Suppressor macrophage treated with lipopolysaccharide for 4 hours (primary cell): ENCODE data around the gene MBLAC1.

Experiments used
- DNase-seq: peaks from one replicate; pipeline ENCODE4 v3.0.0-alpha.2; 2020

MBLAC1 gene, protein sequence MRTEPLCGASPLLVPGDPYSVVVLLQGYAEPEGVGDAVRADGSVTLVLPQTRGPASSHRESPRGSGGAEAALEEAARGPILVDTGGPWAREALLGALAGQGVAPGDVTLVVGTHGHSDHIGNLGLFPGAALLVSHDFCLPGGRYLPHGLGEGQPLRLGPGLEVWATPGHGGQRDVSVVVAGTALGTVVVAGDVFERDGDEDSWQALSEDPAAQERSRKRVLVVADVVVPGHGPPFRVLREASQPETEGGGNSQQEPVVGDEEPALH

GRCh38 chr7:100126931-100127865 lies at the start of gene MBLAC1:
Gene MBLAC1, plus strand, starts transcription at chr7:100126967. Its CDS starts 429 bp downstream, at chr7:100127396.
- peak; percentile 92 for DNase-seq

DNA sequence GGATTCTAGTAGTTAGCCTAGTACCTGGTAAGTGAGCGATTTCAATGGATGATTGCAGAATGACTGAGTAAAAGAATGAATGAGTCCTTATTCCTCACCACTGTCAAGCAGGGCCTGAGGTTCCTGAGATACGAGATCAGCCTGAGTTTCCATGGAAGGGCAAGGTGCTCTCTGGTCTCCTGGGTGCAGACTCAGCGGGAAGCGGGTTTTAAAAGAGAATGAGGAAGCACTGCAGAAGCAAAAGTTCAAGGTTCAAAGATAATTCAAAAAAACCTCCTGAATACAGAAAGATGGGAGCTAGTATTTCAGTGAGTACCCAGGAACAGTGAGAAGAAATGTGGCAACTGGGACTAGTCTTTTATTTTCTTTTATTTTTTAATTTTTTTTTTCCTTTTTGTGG lies 49.6 kb upstream of the MBLAC1 start:
- no peak for DNase-seq

- no peak for DNase-seq
These were observed 47.7 kb upstream of the MBLAC1 start for GRCh38 chr7:100079024-100079560.

GRCh38 chr7:100080907-100081534 lies 45.7 kb upstream of the MBLAC1 start:
- peak; percentile 19 for DNase-seq

DNA sequence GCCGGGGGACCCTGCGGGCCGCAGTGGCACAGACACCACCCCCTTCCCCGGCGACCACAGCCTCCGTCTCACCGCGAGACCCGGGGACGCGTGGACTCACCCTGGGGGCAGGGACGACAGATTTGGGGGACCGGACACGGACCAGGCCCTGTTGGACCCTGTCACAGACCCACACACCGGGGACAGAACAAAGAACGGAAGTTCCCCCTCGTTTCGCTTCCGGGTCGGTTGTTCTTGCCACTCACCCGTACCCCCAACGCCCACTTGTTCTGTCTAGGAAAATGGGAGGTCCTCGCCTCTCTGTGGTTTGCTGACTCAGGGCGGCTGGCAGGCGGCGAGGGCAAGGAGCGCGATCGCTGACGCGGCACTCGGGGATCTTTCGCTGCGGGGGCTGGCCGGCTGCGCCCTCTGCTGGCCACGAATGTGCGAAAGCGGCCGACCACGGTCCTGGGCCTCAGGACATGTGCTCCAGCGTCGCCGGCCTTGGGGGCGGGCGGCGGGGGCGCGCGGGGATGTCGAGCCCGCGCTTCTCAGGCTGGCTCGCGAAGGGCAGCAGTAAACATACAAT lies 45.1 kb upstream of the MBLAC1 start, which contains the start of gene ZNF3:
Gene ZNF3 (minus strand): TSS at position 189 of the 568 bp plus-strand sequence. CDS start 4,366 bp downstream, outside the sequence.
- peak; percentile 99 for DNase-seq

DNA sequence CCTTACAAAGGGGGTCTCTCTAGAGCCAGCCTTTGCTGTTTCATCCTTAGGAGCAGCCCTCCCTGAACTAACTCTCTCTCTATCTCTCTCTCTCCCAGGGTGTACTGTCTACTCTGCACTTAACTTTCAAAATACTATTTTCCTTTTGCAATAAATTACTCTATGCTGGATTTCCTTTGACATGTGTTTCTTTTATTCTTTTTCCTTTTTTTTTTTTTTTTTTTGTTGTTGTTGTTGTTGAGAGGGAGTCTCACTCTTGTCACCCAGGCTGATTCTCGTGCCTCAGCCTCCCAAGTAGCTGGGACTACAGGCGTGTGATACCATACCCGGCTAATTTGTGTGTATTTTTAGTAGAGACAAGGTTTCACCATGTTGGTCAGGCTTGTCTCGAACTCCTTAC lies 43.8 kb upstream of the MBLAC1 start:
- DNase-seq, result no peak

DNA sequence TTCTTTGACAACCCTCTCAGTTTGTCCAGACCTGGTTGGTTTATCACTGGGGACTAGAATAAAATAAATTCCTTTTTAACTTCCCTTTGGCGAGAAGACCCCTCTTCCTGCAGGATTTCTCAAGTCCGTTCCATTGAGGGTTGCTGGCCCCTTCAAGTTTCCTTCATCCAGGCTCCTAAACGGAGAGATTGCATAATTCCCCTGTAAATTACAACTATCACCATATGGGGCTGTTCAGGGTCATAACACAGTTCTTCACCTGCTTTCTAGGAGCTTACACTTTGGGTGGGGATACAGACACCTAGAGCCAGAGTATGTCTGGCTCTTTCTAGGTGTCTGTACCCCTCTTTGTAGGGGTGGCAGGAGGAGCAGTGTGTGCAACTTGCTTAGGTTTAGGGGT lies 41.3 kb upstream of the MBLAC1 start:
- DNase-seq, result no peak

GRCh38 chr7:100087055-100087750 lies 39.6 kb upstream of the MBLAC1 start:
- DNase-seq, result no peak

- no peak for DNase-seq
These were observed 38.6 kb upstream of the MBLAC1 start for GRCh38 chr7:100088095-100088620.

DNA sequence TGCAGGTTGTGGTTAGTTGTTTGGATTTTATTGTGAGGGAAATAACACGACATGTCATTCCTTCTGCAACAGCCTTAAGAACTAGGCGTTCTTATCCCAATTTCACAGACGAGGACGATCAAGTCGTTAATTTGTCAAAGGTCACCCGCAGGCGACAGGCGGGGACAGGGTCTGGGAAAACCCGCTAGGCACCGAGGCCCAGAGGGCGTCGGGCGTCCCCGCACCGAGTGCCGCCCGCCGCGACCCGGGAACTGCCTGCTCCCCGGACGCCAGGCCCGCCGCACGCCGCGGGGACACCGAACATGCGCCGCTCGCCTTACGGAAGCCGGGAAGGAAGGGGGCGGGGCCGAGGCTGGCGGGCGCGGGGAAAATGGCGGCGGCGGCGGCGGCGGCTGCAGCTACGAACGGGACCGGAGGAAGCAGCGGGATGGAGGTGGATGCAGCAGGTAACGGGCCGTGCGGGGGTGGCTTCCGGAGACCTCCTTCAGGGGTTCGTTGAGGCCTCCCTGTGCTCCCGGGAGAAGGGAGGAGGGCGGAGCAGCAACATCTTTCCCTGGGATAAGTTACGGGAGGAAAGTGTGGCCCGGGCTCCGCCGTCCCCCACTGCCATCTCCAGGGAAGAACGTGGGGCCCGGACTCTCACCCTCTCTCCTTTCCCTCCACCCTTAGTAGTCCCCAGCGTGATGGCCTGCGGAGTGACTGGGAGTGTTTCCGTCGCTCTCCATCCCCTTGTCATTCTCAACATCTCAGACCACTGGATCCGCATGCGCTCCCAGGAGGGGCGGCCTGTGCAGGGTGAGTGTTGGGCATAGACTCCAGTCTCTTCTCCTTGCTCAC lies 37.9 kb upstream of the MBLAC1 start, which contains the start of gene COPS6:
Gene COPS6 (plus strand): TSS at position 349 of the 837 bp plus-strand sequence. CDS start 22 bp downstream, at position 371.
- peak; percentile 88 for DNase-seq

GRCh38 chr7:100089458-100090196 lies 37.1 kb upstream of the MBLAC1 start:
- DNase-seq, result no peak

DNA sequence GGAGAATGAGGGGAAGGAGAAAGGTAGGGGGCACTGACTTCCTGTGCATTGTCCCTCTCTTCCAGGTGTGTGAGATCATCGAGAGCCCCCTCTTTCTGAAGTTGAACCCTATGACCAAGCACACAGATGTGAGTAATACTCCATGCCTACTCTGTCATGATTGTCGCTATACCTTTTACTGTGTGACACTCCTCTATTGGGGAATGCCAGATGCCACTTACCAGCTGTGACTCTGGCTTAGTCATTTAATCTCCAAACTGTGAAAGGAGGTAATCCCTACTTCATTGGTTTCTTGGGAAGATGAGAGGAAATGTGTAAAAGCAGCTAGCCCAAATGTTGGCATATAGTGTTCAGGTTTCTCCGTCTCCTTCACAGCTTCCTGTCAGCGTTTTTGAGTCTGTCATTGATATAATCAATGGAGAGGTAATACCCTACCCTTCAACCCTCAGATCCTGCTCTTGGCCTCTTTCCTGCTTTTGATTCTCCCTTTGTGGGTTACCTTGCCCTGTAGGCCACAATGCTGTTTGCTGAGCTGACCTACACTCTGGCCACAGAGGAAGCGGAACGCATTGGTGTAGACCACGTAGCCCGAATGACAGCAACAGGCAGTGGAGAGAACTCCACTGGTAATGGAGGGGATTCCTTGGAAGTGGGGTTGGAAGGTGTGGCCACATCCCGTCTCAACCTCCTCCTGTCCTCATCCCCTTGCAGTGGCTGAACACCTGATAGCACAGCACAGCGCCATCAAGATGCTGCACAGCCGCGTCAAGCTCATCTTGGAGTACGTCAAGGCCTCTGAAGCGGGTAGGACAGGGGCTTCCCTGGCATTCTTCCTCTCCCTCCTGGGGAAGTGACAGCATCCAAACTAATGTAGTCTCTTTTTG lies 36.0 kb upstream of the MBLAC1 start:
- no peak for DNase-seq

DNA sequence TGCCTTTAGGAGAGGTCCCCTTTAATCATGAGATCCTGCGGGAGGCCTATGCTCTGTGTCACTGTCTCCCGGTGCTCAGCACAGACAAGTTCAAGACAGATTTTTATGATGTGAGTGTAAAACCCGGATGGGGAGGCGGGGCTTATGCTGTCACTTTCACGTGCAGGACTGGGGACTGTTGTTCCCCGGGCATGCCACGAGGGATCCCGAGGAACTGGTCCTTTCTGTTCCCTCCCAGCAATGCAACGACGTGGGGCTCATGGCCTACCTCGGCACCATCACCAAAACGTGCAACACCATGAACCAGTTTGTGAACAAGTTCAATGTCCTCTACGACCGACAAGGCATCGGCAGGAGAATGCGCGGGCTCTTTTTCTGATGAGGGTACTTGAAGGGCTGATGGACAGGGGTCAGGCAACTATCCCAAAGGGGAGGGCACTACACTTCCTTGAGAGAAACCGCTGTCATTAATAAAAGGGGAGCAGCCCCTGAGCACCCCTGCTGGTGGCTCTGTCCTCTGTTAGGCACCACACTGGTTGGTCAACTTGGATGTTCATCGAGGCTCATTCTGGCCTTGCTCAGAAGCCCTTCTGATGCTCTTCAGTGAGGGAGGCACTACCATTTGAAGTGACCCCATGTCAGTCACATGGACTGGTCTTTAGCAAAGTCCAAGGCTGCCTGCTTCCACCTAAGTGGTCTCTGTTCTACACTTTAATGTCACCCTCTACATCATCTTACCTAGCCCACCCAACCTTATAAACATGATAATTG lies 35.2 kb upstream of the MBLAC1 start:
- no peak for DNase-seq

- no peak for DNase-seq
These were observed 33.7 kb upstream of the MBLAC1 start for GRCh38 chr7:100093054-100093453.

GRCh38 chr7:100093498-100093897 lies 33.3 kb upstream of the MBLAC1 start:
- DNase-seq, result no peak

DNA sequence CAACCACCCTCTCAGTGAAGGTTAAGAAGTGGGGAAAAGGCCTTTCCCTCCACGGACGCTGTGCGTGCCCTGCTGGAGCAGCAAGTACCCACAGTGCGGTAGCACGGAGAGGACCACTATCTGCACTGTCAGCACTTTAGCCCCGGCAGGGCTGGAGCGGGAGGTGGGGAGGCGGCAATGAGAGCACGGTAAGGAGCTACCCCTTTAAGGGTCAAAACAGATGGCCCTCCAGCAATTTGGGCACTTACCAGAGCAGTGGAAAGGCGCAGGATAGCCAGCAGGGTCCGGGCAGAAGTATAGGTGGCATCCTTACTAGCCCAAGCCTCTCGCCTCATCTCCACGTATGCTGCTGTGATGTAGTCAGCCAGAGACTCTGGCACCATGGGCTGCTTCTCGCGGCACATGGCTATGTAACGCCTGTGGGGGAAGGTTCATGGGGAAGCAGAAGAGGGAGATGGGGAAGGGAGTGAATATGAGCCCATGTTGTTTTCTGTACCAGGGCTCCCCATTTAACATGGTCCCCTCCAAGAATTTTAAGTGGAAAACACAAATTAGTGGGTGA lies 32.8 kb upstream of the MBLAC1 start:
- DNase-seq, result no peak

- no peak for DNase-seq
These were observed 31.5 kb upstream of the MBLAC1 start for GRCh38 chr7:100095289-100095688.

DNA sequence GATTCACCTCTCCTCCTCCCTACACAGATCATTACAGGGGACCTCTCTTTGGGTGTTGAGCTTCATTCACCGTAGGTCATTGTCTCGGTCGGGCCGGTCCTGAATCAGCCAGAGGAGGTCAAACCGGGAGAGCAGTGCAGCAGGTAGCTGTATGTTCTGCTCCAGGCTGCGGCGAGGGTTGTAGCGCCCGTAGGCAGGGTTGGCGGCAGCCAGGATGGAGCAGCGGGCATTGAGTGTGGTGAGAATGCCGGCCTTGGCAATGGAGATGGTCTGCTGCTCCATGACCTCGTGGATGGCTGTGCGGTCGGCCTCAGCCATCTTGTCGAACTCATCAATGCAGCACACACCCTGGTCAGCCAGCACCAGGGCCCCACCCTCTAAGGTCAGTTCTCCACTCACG lies 31.1 kb upstream of the MBLAC1 start:
- no peak for DNase-seq
